Fibroblast of peridontal ligament (primary cell): ENCODE data around the gene IKZF5.

Experiments used
- DNase-seq: peaks from one replicate; pipeline ENCODE4 v3.0.0-alpha.2; 2010; ENCODE audit errors: extremely low read depth

IKZF5 gene

DNA sequence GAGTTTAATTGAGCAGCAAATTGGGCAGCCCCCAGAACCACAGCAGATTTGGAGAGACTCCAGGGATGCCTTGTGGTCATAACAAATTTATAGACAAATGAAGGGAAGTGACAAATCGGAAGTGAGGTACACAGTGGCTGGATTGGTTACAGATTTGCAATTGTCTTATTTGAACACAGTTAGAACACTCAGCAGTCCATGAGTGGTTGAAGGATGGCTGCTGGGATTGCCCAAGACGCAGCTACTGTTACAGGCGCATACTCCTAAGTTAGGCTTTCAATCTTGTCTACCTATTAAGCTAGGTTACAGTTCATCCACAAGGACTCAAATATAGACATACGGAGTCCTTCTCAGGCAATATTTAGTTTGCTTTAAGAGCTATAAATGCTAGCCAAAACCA lies 7.6 kb upstream of the IKZF5 start:
- DNase-seq: no peak

- no peak for DNase-seq
Observed at GRCh38 chr10:123014772-123015171, 6.2 kb upstream of the IKZF5 start.

DNA sequence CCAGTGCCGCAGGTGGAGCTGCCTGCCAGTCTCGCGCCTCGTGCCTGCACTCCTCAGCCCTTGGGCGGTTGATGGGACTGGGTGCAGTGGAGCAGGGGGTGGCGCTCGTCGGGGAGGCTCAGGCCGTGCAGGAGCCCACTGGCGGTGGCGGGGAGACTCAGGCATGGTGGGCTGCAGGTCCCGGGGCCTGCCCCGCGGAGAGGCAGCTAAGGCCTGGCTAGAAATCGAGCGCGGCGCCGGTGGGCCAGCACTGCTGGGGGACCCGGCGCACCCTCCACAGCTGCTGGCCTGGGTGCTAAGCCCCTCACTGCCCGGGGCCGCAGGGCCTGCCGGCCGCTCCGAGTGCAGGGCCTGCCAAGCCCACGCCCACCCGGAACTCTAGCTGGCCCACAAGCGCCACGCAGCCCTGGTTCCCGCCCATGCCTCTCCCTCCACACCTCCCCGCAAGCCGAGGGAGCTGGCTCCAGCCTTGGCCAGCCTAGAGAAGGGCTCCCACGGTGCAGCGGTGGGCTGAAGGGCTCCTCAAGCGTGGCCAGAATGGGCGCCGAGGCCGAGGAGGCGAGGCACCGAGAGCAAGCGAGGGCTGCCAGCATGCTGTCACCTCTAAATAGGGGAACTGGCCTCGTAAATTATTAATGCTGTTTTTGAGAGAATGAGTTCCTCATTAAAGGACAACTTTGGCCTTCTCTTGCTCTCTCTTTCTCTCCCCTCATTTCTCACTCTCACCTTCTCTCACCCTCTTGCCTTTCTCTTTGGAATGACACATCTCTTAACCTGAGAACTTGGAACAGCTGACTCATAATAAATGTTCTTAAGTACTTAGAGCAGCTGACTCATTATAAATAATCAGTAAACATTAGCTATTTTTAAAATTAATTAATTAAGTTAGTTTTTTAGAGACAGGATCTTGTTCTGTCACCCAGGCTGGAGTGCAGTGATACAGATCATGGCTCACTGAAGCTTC lies 5.1 kb upstream of the IKZF5 start:
- no peak for DNase-seq

DNA sequence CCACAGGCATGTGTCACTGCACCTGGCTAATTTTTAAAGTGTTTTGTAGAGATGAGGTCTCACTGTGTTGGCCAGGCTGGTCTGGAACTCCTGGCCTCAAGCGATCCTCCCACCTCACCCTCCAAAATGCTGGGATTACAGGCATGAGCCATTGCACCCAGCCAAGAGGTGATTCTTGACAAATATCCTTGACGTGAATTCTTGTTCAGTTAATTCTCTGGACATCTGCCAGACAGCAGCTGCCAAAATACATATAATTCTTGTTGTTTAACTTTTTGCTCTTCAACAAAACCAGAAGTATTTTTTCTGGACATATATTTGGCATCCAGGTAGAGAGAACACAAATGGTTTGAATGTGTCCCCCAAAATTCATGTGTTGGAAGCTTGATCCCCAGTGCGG lies 3.4 kb upstream of the IKZF5 start:
- DNase-seq: no peak

DNA sequence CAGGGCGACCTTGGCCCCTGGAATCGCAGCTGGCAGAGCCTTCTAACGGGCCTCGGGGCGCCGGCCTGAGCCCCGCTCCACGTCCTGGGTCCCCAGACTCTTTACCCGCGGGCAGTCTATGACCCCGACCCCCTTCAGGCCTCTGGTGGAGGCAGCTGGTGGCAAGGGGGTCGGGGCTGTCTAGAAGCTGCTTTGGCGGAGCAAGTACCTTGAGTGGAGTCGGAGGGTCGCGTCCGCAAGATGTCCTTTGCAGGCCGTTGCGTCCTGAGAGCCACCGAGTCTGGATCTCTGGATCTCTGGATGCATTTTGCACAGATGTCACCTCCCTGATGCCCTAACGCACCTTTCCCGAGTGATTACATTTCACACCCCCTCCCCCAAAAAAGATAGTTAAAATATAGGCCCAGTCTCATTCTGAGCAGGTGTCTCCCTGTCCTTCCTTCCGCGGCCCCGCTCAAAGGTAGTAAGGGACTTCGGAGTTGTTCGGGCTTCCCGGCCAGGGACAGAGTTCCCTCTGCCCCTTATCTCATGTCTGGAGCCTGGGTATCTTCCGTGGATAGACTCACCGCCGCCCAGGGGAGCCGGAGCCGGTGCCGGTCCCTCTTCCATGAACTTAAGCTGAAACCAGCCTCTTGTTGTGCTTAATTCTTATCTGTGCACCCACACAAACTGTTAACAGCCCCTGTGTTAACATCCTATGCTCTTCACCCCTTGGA lies 668 bp upstream of the IKZF5 start:
- peak; percentile 18 for DNase-seq

DNA sequence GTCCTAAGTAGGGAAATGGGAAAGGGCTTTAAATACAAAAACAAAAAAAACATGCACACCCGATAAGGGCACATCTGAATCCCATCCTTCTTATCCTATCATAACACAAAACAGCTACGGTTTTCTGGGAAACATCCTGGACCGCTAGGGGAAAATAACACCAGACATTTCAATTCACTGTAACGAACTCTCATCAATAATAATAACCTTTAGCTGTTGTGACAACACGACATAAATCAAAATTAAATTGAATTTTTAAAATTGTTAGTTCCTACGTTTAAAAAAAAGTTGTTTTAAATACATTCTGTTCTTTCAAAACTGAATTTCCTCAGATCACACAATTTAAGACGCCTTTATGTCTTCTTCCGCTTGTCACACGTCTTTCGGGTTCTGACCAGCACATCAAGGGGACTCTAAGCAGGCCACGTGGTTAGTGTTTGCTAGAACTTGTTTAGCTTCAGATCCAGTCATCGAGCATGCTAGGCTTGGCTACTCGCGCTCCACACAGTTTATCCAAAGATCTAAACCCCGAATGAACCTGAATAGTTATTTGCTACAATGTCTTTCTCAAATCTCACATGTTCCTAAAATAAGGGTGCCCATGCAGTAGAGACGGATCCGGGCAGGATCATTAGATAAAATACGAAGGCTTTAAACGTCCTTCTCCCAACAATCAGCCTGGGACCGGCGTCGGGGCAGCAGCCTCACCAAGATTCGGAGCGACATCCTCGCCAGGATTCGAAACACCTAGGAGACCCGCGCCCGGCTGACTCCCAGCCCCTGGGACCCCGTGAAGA lies 839 bp downstream of the IKZF5 start:
- DNase-seq: peak; percentile 48

- no peak for DNase-seq
Observed at GRCh38 chr10:123004298-123004697, 4.3 kb downstream of the IKZF5 start.

DNA sequence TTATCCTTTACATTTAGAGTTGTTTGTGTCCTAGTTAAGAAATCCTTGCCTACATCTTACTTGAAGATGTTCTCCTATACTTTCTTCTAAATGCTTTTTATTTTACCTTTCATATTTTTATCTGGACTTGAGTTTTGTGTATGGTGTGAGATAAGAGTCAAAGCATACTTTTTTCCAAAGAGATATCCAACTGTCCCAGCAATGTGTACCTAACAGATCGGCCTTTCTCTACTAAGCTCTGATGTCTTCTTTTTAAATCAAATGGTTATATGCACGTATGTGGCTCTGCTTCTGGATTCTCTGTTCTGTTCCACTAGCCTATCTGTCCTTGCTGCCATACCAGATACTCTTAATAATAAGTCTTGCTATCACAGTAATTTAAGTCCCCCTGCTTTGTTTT lies 7.2 kb downstream of the IKZF5 start:
- DNase-seq: no peak

- no peak for DNase-seq
Observed at GRCh38 chr10:123000155-123000554, 8.4 kb downstream of the IKZF5 start.

DNA sequence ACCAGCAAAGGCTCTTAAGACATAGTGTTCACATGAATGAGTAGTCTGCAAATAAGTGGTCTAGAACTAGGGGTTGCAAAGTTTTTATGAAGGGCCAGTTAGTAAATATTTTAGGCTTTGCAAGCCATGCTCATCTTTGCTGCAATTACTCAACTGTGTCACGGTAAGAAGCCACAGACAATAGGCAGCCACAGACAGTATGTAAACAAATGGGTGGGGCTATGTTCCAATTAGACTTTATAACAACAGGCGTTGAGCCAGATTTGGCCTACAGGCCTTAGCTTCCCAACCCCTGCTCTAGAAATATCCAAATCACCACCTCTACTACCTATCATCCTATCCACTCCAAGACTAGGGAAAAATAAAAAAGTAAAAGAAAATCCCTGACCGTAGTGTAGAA lies 9.2 kb downstream of the IKZF5 start:
- peak; percentile 3 for DNase-seq

DNA sequence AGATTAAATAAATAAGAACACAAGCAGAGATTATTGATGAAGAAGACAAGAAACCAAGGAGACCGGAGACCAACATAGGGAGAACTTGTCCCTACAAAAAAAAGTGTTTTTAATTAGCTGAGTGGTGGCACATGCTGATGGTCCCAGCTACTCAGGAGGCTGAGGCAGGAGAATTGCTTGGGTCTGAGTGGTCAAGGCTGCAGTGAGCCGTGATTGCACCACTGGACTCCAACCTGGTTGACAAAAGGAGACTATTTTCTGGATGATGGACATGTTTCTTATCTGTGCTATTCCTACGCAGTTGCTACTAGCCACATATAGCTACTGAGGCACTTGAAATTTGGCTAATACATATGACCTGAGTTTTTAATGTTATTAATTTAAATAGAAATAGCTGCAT lies 9.7 kb downstream of the IKZF5 start:
- DNase-seq: no peak

GRCh38 chr10:122998360-122998917 lies 10.2 kb downstream of the IKZF5 start:
- no peak for DNase-seq

DNA sequence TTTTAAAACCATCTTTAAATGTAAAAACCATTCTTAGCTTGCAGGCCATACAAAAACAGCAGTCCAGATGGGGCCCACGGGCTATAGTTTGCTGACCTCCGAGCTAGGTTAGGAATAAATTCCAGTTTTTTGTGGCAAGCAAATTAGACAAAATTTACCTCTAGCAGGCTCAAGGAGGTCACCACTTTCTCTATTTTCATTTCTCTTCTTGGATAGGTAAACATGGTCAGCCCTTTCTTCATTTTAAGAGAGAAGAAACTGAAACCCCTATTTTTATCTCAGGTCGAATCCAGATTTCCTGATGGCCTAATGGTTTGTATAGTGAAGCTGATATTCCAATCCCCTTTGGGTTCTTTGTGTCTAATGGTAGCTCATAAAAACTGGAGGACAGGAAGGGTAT lies 10.7 kb downstream of the IKZF5 start:
- no peak for DNase-seq

- no peak for DNase-seq
Observed at GRCh38 chr10:122995936-122996335, 12.7 kb downstream of the IKZF5 start.

- no peak for DNase-seq
Observed at GRCh38 chr10:122993797-122994336, 14.7 kb downstream of the IKZF5 start.

DNA sequence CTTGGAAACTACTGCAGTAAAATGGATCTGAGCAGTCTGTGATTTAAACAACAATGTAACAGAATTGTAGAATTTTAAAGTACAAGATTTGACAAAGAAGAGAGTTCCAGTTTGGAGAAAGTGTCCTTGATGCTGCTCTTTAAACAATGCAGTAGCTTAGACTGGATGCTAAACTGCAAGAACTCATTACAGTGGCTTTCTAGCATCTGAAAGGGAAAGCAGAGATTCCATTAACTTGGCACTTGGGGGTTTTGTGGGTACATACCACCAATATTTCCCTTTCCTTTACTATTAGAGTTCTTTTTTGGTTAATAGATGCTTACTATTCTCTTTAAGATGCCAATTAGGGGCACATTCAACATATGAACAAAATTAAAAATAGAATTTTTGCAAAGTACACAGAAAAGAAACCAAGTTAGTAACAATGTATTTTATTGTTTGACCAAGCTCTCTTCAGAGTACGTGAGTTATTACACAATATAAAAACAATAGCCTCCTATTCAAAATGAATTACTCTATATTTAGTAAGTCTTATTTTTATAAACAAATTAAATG lies 16.5 kb downstream of the IKZF5 start:
- DNase-seq: no peak

DNA sequence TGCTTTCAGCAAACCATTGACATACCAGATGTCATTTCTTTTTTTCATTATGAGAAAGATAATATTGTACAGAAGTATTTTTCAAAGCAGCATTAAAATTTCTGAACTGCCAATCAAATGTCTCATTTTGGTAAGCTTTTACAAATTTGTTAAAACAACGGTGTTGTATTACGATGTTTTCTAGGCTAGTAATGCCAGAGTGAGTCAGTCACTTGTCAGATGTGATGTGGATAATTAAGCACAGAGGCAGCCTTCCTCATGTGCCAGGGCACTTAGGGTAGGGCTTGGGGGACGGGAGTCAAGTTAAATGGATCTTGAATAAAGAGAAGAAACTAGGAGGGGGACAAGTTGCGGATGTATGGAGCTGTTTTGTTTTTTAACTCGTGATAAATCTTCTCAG lies 18.3 kb downstream of the IKZF5 start:
- DNase-seq: peak; percentile 27

- no peak for DNase-seq
Observed at GRCh38 chr10:122988501-122988900, 20.1 kb downstream of the IKZF5 start.

GRCh38 chr10:122986335-122986734 lies 22.3 kb downstream of the IKZF5 start:
- DNase-seq: no peak

- DNase-seq: no peak
Observed at GRCh38 chr10:122984708-122985107, 23.9 kb downstream of the IKZF5 start.

DNA sequence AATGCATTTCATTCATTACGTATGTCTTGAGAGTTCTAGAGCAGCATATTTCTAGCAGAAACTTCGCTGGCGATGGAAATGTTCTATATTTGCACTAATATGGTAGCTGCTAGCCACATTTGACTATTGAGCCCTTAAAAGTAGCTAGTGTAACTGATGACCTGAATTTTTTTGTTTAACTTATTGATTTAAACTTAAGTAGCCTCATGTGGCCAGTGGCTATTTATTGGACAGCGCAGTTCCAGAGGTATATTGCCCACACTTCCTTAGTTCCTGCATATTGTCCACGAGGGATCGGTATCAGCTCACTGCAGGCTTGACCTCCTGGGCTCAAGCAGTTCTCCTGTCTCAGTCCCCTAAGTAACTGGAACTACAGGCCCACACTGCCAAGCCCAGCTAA lies 24.7 kb downstream of the IKZF5 start:
- no peak for DNase-seq
